HG03378 (cell line): ENCODE results near the gene TUBGCP3.
"Not testable (repeated sequence)": the region's sequence is repeated elsewhere in the genome, so short reads cannot be mapped to it uniquely, and the experiment has no call there.

ENCODE experiments used
- ATAC-seq: cut with Tn5 transposase; IDR thresholded peaks from one replicate; pipeline ENCODE4 v1.9.1; 2021; ENCODE audit warnings: mild to moderate bottlenecking, moderate library complexity; ENCODE audit not compliant: unreplicated experiment

TUBGCP3 gene

GRCh38 chr13:112580211-112580610 is 7.7 kb downstream of the TUBGCP3 start:
- no peak for ATAC-seq

- ATAC-seq: no peak
Measured at GRCh38 chr13:112579310-112579843, 8.6 kb downstream of the TUBGCP3 start.

GRCh38 chr13:112576768-112577167 is 11.2 kb downstream of the TUBGCP3 start:
- no peak for ATAC-seq

GRCh38 chr13:112576191-112576590 is 11.8 kb downstream of the TUBGCP3 start:
- no peak for ATAC-seq

- no peak for ATAC-seq
Measured at GRCh38 chr13:112575675-112576074, 12.3 kb downstream of the TUBGCP3 start.

GRCh38 chr13:112574834-112575613 is 12.9 kb downstream of the TUBGCP3 start:
- no peak for ATAC-seq

- ATAC-seq: no peak
Measured at GRCh38 chr13:112574416-112574815, 13.5 kb downstream of the TUBGCP3 start.

- ATAC-seq: no peak
Measured at GRCh38 chr13:112573710-112574109, 14.2 kb downstream of the TUBGCP3 start.

GRCh38 chr13:112572366-112572765 is 15.6 kb downstream of the TUBGCP3 start:
- ATAC-seq: no peak

GRCh38 chr13:112569821-112570220 is 18.1 kb downstream of the TUBGCP3 start:
- ATAC-seq: no peak

GRCh38 chr13:112567161-112567862 is 20.6 kb downstream of the TUBGCP3 start:
- no peak for ATAC-seq

- no peak for ATAC-seq
Measured at GRCh38 chr13:112562786-112563383, 25.1 kb downstream of the TUBGCP3 start.

GRCh38 chr13:112562254-112562653 is 25.7 kb downstream of the TUBGCP3 start:
- ATAC-seq: no peak

- no peak for ATAC-seq
Measured at GRCh38 chr13:112561478-112561877, 26.5 kb downstream of the TUBGCP3 start.

GRCh38 chr13:112558696-112559418 is 29.1 kb downstream of the TUBGCP3 start:
- ATAC-seq: no peak

GRCh38 chr13:112556600-112556999 is 31.4 kb downstream of the TUBGCP3 start:
- ATAC-seq: no peak

- no peak for ATAC-seq
Measured at GRCh38 chr13:112554214-112554850, 33.6 kb downstream of the TUBGCP3 start.

GRCh38 chr13:112548975-112549374 is 39.0 kb downstream of the TUBGCP3 start:
- not testable (repeated sequence) for ATAC-seq

GRCh38 chr13:112545856-112546255 is 42.1 kb downstream of the TUBGCP3 start:
- no peak for ATAC-seq
